ENCODE measurements around the gene PBX1.
"Not testable (repeated sequence)": the region's sequence is repeated elsewhere in the genome, so short reads cannot be mapped to it uniquely, and the experiment has no call there.

Gene PBX1

GRCh38 chr1:164651351-164651951 lies 92.5 kb downstream of the PBX1 start:
- H3K4me2 ChIP-seq (ENCODE audit: low read length) = no peak overlapping the region
- no peaks in the 10 kb centered on the region for H4K20me1 ChIP-seq (ENCODE audit: insufficient read depth, low read length)
- no peaks in the 10 kb centered on the region for H3K79me2 ChIP-seq (ENCODE audit: low read length)
- no peak overlapping the region for H3K9ac ChIP-seq (ENCODE audit: low read length)
- H3K4me3 ChIP-seq (ENCODE audit: low read length) = no peak overlapping the region
- H2AFZ ChIP-seq (ENCODE audit: low read depth, low read length) = no peak overlapping the region
- no peaks in the 10 kb centered on the region for H3K9me3 ChIP-seq (ENCODE audit: insufficient read depth, low read length)
- no peak overlapping the region for H3K27ac ChIP-seq (ENCODE audit: low read length)
- H3K36me3 ChIP-seq (replicated peaks; ENCODE audit: low read depth, low read length) = no peaks in the 10 kb centered on the region
- H3K4me1 ChIP-seq (ENCODE audit: low read length) = no peaks in the 10 kb centered on the region
- no peak for TF ChIP-seq EZH2phosphoT487 (IDR thresholded peaks at IDR 0.05; ENCODE audit: low read depth)
- no peak for TF ChIP-seq CTCF (IDR thresholded peaks at IDR 0.05; ENCODE audit: low read depth, low read length)
- no peaks in the 10 kb centered on the region for H3K27me3 ChIP-seq (ENCODE audit: low read depth, low read length)

GRCh38 chr1:164652969-164653368 lies 94.0 kb downstream of the PBX1 start:
- not testable (repeated sequence) for H3K9ac ChIP-seq (ENCODE audit: low read length); H3K36me3 ChIP-seq (replicated peaks; ENCODE audit: low read depth, low read length); H3K4me3 ChIP-seq (ENCODE audit: low read length); H3K27me3 ChIP-seq (ENCODE audit: low read depth, low read length); H2AFZ ChIP-seq (ENCODE audit: low read depth, low read length); H3K27ac ChIP-seq (ENCODE audit: low read length); H3K4me1 ChIP-seq (ENCODE audit: low read length); H3K9me3 ChIP-seq (ENCODE audit: insufficient read depth, low read length); H4K20me1 ChIP-seq (ENCODE audit: insufficient read depth, low read length); H3K79me2 ChIP-seq (ENCODE audit: low read length); H3K4me2 ChIP-seq (ENCODE audit: low read length)

GRCh38 chr1:164653705-164654104 lies 94.7 kb downstream of the PBX1 start:
- H3K4me3 ChIP-seq (ENCODE audit: low read length) = no peak overlapping the region
- no peaks in the 10 kb centered on the region for H3K36me3 ChIP-seq (replicated peaks; ENCODE audit: low read depth, low read length)
- no peaks in the 10 kb centered on the region for H3K79me2 ChIP-seq (ENCODE audit: low read length)
- no peak overlapping the region for H3K4me2 ChIP-seq (ENCODE audit: low read length)
- H3K27me3 ChIP-seq (ENCODE audit: low read depth, low read length) = no peaks in the 10 kb centered on the region
- no peak overlapping the region for H3K27ac ChIP-seq (ENCODE audit: low read length)
- H4K20me1 ChIP-seq (ENCODE audit: insufficient read depth, low read length) = no peaks in the 10 kb centered on the region
- no peaks in the 10 kb centered on the region for H3K9me3 ChIP-seq (ENCODE audit: insufficient read depth, low read length)
- H3K9ac ChIP-seq (ENCODE audit: low read length) = no peak overlapping the region
- TF ChIP-seq EZH2phosphoT487 (IDR thresholded peaks at IDR 0.05; ENCODE audit: low read depth) (no peak), CTCF (IDR thresholded peaks at IDR 0.05; ENCODE audit: low read depth, low read length) (no peak)
- no peaks in the 10 kb centered on the region for H3K4me1 ChIP-seq (ENCODE audit: low read length)
- H2AFZ ChIP-seq (ENCODE audit: low read depth, low read length) = no peak overlapping the region

GRCh38 chr1:164654200-164654599 lies 95.2 kb downstream of the PBX1 start:
- H3K9ac ChIP-seq (ENCODE audit: low read length) = no peak overlapping the region
- no peaks in the 10 kb centered on the region for H3K27me3 ChIP-seq (ENCODE audit: low read depth, low read length)
- no peaks in the 10 kb centered on the region for H4K20me1 ChIP-seq (ENCODE audit: insufficient read depth, low read length)
- no peak overlapping the region for H3K4me2 ChIP-seq (ENCODE audit: low read length)
- no peak overlapping the region for H3K4me3 ChIP-seq (ENCODE audit: low read length)
- H3K27ac ChIP-seq (ENCODE audit: low read length) = no peak overlapping the region
- TF ChIP-seq EZH2phosphoT487 (IDR thresholded peaks at IDR 0.05; ENCODE audit: low read depth) (no peak), CTCF (IDR thresholded peaks at IDR 0.05; ENCODE audit: low read depth, low read length) (no peak)
- no peaks in the 10 kb centered on the region for H3K9me3 ChIP-seq (ENCODE audit: insufficient read depth, low read length)
- no peak overlapping the region for H2AFZ ChIP-seq (ENCODE audit: low read depth, low read length)
- no peaks in the 10 kb centered on the region for H3K79me2 ChIP-seq (ENCODE audit: low read length)
- H3K4me1 ChIP-seq (ENCODE audit: low read length) = no peaks in the 10 kb centered on the region
- no peaks in the 10 kb centered on the region for H3K36me3 ChIP-seq (replicated peaks; ENCODE audit: low read depth, low read length)

GRCh38 chr1:164658864-164659263 lies 99.9 kb downstream of the PBX1 start:
- Histone ChIP-seq H3K9ac (ENCODE audit: low read length) (no peak overlapping the region), H3K36me3 (replicated peaks; ENCODE audit: low read depth, low read length) (no peaks in the 10 kb centered on the region), H3K4me1 (ENCODE audit: low read length) (no peaks in the 10 kb centered on the region), H3K4me3 (ENCODE audit: low read length) (no peak overlapping the region), H4K20me1 (ENCODE audit: insufficient read depth, low read length) (no peaks in the 10 kb centered on the region), H2AFZ (ENCODE audit: low read depth, low read length) (no peak overlapping the region), H3K79me2 (ENCODE audit: low read length) (no peaks in the 10 kb centered on the region), H3K27me3 (ENCODE audit: low read depth, low read length) (no peaks in the 10 kb centered on the region), H3K27ac (ENCODE audit: low read length) (no peak overlapping the region), H3K9me3 (ENCODE audit: insufficient read depth, low read length) (no peaks in the 10 kb centered on the region), H3K4me2 (ENCODE audit: low read length) (no peak overlapping the region)
- TF ChIP-seq CTCF (IDR thresholded peaks at IDR 0.05; ENCODE audit: low read depth, low read length) = no peak
- no peak for TF ChIP-seq EZH2phosphoT487 (IDR thresholded peaks at IDR 0.05; ENCODE audit: low read depth)

All from OCI-LY3 (cell line).